ENCODE measurements around the gene PTPRN2.
A peak's percentile ranks its signal among the peaks of the same experiment; 100 is the strongest.
"Not testable (repeated sequence)": the region's sequence is repeated elsewhere in the genome, so short reads cannot be mapped to it uniquely, and the experiment has no call there.

The PTPRN2 gene

GRCh38 chr7:157707983-157708918 is 879.4 kb downstream of the PTPRN2 start:
- DNase-seq (ENCODE audit: low spot score): no peak

- no peak for DNase-seq (ENCODE audit: low spot score)
These were observed 883.3 kb downstream of the PTPRN2 start for GRCh38 chr7:157704365-157704764.

GRCh38 chr7:157703534-157704195 is 884.0 kb downstream of the PTPRN2 start:
- DNase-seq (ENCODE audit: low spot score): no peak

- DNase-seq (ENCODE audit: low spot score): no peak
These were observed 884.5 kb downstream of the PTPRN2 start for GRCh38 chr7:157703131-157703530.

GRCh38 chr7:157702311-157703023 is 885.2 kb downstream of the PTPRN2 start:
- no peak for DNase-seq (ENCODE audit: low spot score)

- DNase-seq (ENCODE audit: low spot score): not testable (repeated sequence)
These were observed 886.0 kb downstream of the PTPRN2 start for GRCh38 chr7:157701395-157702180.

GRCh38 chr7:157700231-157701005 is 887.2 kb downstream of the PTPRN2 start:
- DNase-seq (ENCODE audit: low spot score): no peak

- no peak for DNase-seq (ENCODE audit: low spot score)
These were observed 888.1 kb downstream of the PTPRN2 start for GRCh38 chr7:157699357-157700013.

GRCh38 chr7:157697287-157697686 is 890.3 kb downstream of the PTPRN2 start:
- not testable (repeated sequence) for DNase-seq (ENCODE audit: low spot score)

GRCh38 chr7:157695609-157696008 is 892.0 kb downstream of the PTPRN2 start:
- not testable (repeated sequence) for DNase-seq (ENCODE audit: low spot score)

GRCh38 chr7:157694376-157694665 is 893.3 kb downstream of the PTPRN2 start:
- no peak for DNase-seq (ENCODE audit: low spot score)

- DNase-seq (ENCODE audit: low spot score): no peak
These were observed 893.9 kb downstream of the PTPRN2 start for GRCh38 chr7:157693521-157694375.

GRCh38 chr7:157693071-157693520 is 894.5 kb downstream of the PTPRN2 start:
- DNase-seq (ENCODE audit: low spot score): no peak

GRCh38 chr7:157692460-157693011 is 895.1 kb downstream of the PTPRN2 start:
- no peak for DNase-seq (ENCODE audit: low spot score)

GRCh38 chr7:157691586-157692459 is 895.8 kb downstream of the PTPRN2 start:
- no peak for DNase-seq (ENCODE audit: low spot score)

GRCh38 chr7:157690833-157691585 is 896.6 kb downstream of the PTPRN2 start:
- peak; percentile 83 for DNase-seq (ENCODE audit: low spot score)

- peak; percentile 80 for DNase-seq (ENCODE audit: low spot score)
These were observed 897.4 kb downstream of the PTPRN2 start for GRCh38 chr7:157690058-157690832.

Measured in SW480 (cell line).